Measurements from ENCODE around the gene DPY19L3.

GRCh38 chr19:32380269-32380668, 25.3 kb upstream of the DPY19L3 start:
- TF ChIP-seq EZH2 (IDR thresholded peaks at IDR 0.05; ENCODE audit: borderline replicate concordance, insufficient read depth, low read depth, low read length, poor library complexity, severe bottlenecking) (no peak), CTCF (IDR thresholded peaks at IDR 0.05) (no peak)

Measured in B cell (primary cell).